ENCODE measurements around the gene CD81. TPM values are rescaled to one million over a fixed set of nuclear protein-coding genes. Genes with fewer than 3 reads are reported as not detected.

Gene CD81
- total and polyA plus RNA-seq, 9 of the 15 experiments (the other 6 are each of a cell fraction or from before 2014, with no cell fraction given) = 2.4 to 189 (median 61.7) TPM

DNA sequence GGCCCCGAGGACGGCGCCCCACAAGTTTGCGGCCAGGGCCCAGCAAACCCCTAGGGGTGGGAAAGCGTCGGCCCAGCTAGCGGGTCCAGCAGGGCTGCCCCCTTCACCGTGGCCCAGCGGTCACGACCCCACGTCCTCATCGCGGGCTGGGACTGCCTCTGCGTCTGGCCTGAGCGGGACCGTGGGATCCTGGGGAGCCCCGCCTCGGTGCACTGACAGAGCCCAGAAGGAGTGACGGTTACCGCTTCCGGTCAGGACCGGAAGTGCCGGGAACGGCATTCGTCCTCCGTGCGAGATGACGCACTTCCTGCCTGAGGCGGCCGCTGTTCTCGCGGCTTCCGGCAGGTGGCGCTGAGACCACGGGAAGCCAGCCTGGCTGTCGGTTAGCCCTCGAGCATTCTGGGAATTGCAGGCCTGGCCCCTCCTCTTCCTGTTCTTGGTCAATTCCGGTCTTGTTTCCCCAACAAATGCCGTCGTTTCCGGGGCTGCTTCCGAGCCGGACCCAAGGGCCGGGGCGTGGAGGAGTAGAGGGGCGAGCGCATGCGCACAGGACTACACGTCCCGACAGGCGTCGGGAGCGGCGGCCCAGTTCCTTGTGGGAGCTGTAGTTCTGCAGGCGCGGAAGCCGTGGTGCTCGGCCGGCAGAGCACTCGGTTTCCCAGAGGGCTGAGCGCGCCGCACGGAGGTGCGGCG lies 23.1 kb downstream of the CD81 start, which contains the start of gene TSSC4 (continued):
- TF ChIP-seq, protein P1, sequence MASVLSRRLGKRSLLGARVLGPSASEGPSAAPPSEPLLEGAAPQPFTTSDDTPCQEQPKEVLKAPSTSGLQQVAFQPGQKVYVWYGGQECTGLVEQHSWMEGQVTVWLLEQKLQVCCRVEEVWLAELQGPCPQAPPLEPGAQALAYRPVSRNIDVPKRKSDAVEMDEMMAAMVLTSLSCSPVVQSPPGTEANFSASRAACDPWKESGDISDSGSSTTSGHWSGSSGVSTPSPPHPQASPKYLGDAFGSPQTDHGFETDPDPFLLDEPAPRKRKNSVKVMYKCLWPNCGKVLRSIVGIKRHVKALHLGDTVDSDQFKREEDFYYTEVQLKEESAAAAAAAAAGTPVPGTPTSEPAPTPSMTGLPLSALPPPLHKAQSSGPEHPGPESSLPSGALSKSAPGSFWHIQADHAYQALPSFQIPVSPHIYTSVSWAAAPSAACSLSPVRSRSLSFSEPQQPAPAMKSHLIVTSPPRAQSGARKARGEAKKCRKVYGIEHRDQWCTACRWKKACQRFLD (CRISPR knock-in tag; IDR thresholded peaks at IDR 0.05) = peak; percentile 98
- TF ChIP-seq, protein P2, sequence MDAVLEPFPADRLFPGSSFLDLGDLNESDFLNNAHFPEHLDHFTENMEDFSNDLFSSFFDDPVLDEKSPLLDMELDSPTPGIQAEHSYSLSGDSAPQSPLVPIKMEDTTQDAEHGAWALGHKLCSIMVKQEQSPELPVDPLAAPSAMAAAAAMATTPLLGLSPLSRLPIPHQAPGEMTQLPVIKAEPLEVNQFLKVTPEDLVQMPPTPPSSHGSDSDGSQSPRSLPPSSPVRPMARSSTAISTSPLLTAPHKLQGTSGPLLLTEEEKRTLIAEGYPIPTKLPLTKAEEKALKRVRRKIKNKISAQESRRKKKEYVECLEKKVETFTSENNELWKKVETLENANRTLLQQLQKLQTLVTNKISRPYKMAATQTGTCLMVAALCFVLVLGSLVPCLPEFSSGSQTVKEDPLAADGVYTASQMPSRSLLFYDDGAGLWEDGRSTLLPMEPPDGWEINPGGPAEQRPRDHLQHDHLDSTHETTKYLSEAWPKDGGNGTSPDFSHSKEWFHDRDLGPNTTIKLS (IDR thresholded peaks at IDR 0.05; ENCODE audit: borderline replicate concordance, low read depth) = peak; percentile 97
- TF ChIP-seq U2AF2 (optimal IDR thresholded peaks at IDR 0.05; ENCODE audit: low read depth, low read length) (no peak), ZNF695 (CRISPR knock-in tag; IDR thresholded peaks at IDR 0.05) (no peak), NCOA1 (IDR thresholded peaks at IDR 0.05; ENCODE audit: low read depth) (peak; percentile 97), CREB1 (IDR thresholded peaks at IDR 0.05) (peak; percentile 95), CREB1 (CRISPR knock-in tag; IDR thresholded peaks at IDR 0.05) (peak; percentile 98), CEBPG (CRISPR knock-in tag; IDR thresholded peaks at IDR 0.05) (no peak), CEBPG (tag; conservative IDR thresholded peaks at IDR 0.05 in 1 of 2, IDR thresholded peaks at IDR 0.05 in 1 of 2) (no peak), CBX8 (IDR thresholded peaks at IDR 0.05; ENCODE audit: borderline replicate concordance, extremely low read depth, low read depth, low read length, poor library complexity, severe bottlenecking) (no peak), NFYB (IDR thresholded peaks at IDR 0.05; ENCODE audit: extremely low read depth, insufficient read length) (no peak), SREBF1 (IDR thresholded peaks at IDR 0.05; ENCODE audit: borderline replicate concordance, low read depth, low read length) (0 out of 2 replicates have a peak, but pooled peaks have one; percentile 62), ZNF23 (CRISPR knock-in tag; IDR thresholded peaks at IDR 0.05) (no peak), HNRNPUL1 (IDR thresholded peaks at IDR 0.05; ENCODE audit: low read length) (no peak), POLR2B (IDR thresholded peaks at IDR 0.05; ENCODE audit: low read depth, partially characterized antibody) (peak; percentile 90)
